Panc1 (cell line): ENCODE data around the gene SAV1. TPM values are rescaled to one million over a fixed set of nuclear protein-coding genes. Genes with fewer than 3 reads are reported as not detected.

Experiments used
- ATAC-seq: fragments of 200-7000 bp; cut with Tn5 transposase; 2 replicates; pipeline ENCODE4 v1.9.1; 2020; ENCODE audit warnings: mild to moderate bottlenecking, moderate library complexity
- BruUV-seq: library from RNA; stranded (reverse); fragments of 400-500 nt; replicated peaks from 2 replicates; lab custom pipeline; 2021; lab: Mats Ljungman, UMichigan
- CTCF ChIA-PET: fragments of 300-600 bp; sonication (Branson Sonifier 250); formaldehyde crosslinking; loops from one replicate; lab custom pipeline; 2022; ENCODE audit warnings: antibody characterized with exemption; lab: Charles Lee
- POLR2A ChIA-PET: fragments of 300-600 bp; sonication (Branson Sonifier 250); formaldehyde crosslinking; loops from one replicate; lab custom pipeline; 2022; ENCODE audit warnings: antibody characterized with exemption; lab: Charles Lee
- DNase-seq: peaks from one replicate; pipeline ENCODE4 v3.0.0-alpha.2; 2010; ENCODE audit warnings: low read depth, low spot score
- H3K27ac ChIP-seq: 2 replicates; pipeline ENCODE4 v1.5.1; 2011; ENCODE audit warnings: mild to moderate bottlenecking, low read length, inconsistent platforms
- H3K27me3 ChIP-seq: fragments of 200-500 bp; sonication (Bioruptor generic); 2 replicates; pipeline ENCODE4 v1.6.0; 2014; ENCODE audit warnings: low read length, inconsistent platforms; ENCODE audit not compliant: control insufficient read depth, insufficient read depth
- H3K36me3 ChIP-seq: fragments of 200-500 bp; sonication (Bioruptor generic); 2 replicates; pipeline ENCODE4 v1.5.1; 2014; ENCODE audit warnings: inconsistent platforms, mild to moderate bottlenecking, low read length, moderate library complexity; ENCODE audit not compliant: control insufficient read depth, insufficient read depth
- H3K4me1 ChIP-seq: 2 replicates; pipeline ENCODE4 v1.5.1; 2011; ENCODE audit warnings: inconsistent platforms, mild to moderate bottlenecking, low read length, moderate library complexity; ENCODE audit not compliant: control insufficient read depth, insufficient read depth
- H3K4me3 ChIP-seq, 2 experiments: 2 replicates each; pipeline ENCODE4 v1.5.1; 2011 to 2012; ENCODE audit warnings: low read depth in 2 of 2, low read length in 2 of 2, mild to moderate bottlenecking in 2 of 2, inconsistent platforms in 1 of 2, moderate library complexity in 1 of 2
- H3K9me3 ChIP-seq: fragments of 200-500 bp; sonication (Bioruptor generic); 2 replicates; pipeline ENCODE4 v1.5.1; 2014; ENCODE audit warnings: low read depth, mild to moderate bottlenecking, inconsistent platforms, low read length, moderate library complexity; ENCODE audit not compliant: control insufficient read depth, insufficient read depth
- CTCF ChIP-seq: fragments of 450-650 bp; IDR thresholded peaks from 2 replicates; pipeline ENCODE4 v1.5.1; 2017; ENCODE audit warnings: mild to moderate bottlenecking
- POLR2AphosphoS5 ChIP-seq: IDR thresholded peaks from 2 replicates; pipeline ENCODE4 v1.6.1; 2012; ENCODE audit warnings: mild to moderate bottlenecking, low read depth, low read length, moderate library complexity
- REST ChIP-seq, 2 experiments: IDR thresholded peaks; 2 replicates each; pipeline ENCODE4 v1.6.1; 2011 to 2012; ENCODE audit warnings: low read depth in 2 of 2, control low read depth in 1 of 2, low read length in 1 of 2, mild to moderate bottlenecking in 1 of 2, moderate library complexity in 1 of 2; ENCODE audit not compliant: insufficient read depth in 1 of 2
- SIN3A ChIP-seq: IDR thresholded peaks from 2 replicates; pipeline ENCODE4 v1.6.1; 2012; ENCODE audit warnings: low read depth, mild to moderate bottlenecking, low read length, moderate library complexity, borderline replicate concordance; ENCODE audit not compliant: insufficient read depth
- TCF7L2 ChIP-seq: IDR thresholded peaks from 2 replicates; pipeline ENCODE4 v1.6.1; 2011; ENCODE audit warnings: mild to moderate bottlenecking, low read depth, low read length, inconsistent platforms
- in situ Hi-C: cut with HindIII; loops from 2 replicates; pipeline ENCODE4 v1.10.0; 2016; ENCODE audit warnings: low sequenced_read_pairs, low pct_unique_long_range_greater_than_20kb
- intact Hi-C: fragments of 100-400 bp; cut with micrococcal nuclease; formaldehyde crosslinking; loops from one replicate; pipeline ENCODE4 v1.10.0; 2022; ENCODE audit not compliant: unreplicated experiment
- total RNA-seq: library from RNA; stranded (reverse); gene quantifications from one replicate; pipeline ENCODE4 v1.2.1, GENCODE V29; 2021; ENCODE audit not compliant: unreplicated experiment

SAV1 gene
- total RNA-seq, 1 experiment from 2014 or later: 13.2 TPM

DNA sequence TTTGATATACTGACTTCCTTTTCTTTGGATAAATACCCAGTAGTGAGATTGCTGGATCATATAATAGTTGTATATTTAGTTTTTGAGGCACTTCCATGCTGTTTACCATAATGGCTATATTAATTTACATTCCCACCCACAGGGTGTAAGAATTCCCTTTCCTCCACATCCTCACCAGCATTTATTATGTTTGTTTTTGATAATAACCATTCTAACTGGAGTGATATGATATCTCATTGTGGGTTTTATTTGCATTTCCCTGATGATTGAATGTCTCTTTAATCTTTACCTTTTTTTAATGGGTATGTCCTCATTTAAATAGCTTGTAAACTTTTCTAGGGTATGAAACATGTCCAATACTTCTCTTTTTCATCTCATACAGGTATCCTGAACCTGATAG lies 11.6 kb upstream of the SAV1 start:
- intact Hi-C loops: no loop called here
- CTCF ChIA-PET: no interaction called here

DNA sequence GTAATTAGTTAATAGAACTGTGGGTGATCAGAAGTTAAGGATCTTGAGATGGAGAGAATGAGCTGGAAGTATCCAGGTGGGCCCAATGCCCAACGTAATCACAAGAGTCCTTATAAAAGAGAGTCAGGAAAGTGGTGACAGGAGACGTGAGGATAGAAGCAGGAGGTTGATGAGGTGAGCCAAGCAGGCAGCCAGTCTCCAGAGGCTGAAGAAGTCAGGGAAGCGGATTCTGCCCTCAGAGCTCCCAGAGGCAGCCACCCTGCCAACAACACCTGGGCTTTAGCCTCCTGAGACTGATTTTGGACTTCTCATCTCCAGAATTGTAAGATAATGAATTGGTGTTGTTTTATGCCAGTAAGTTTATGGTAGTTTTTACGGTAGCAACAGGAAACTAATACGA lies 10.1 kb upstream of the SAV1 start:
- CTCF ChIA-PET: no interaction called here
- TF ChIP-seq POLR2AphosphoS5 (no peak), REST (IDR thresholded peaks at IDR 0.05; ENCODE audit: insufficient read depth in 1 of 2, low read depth in 2 of 2, low read length in 1 of 2) (no peak), CTCF (no peak), TCF7L2 (no peak), SIN3A (no peak)
- Histone ChIP-seq H3K4me3 (no peak overlapping the region), H3K36me3 (no peaks in the 10 kb centered on the region), H3K27ac (no peak overlapping the region), H3K27me3 (no peaks in the 10 kb centered on the region), H3K9me3 (no peaks in the 10 kb centered on the region), H3K4me1 (no peaks in the 10 kb centered on the region)
- POLR2A ChIA-PET: no interaction called here
- no peak for DNase-seq
- in situ Hi-C loops: no loop called here
- intact Hi-C loops: no loop called here
- no TSS peak for BruUV-seq
- ATAC-seq: no peak

More for the DNA sequence above, 11.6 kb upstream of the SAV1 start:
- POLR2A ChIA-PET: no interaction called here
- Histone ChIP-seq H3K36me3 (no peaks in the 10 kb centered on the region), H3K27ac (no peak overlapping the region), H3K4me3 (no peak overlapping the region), H3K4me1 (no peaks in the 10 kb centered on the region), H3K9me3 (no peaks in the 10 kb centered on the region), H3K27me3 (no peaks in the 10 kb centered on the region)
- TF ChIP-seq POLR2AphosphoS5 (no peak), TCF7L2 (no peak), REST (IDR thresholded peaks at IDR 0.05; ENCODE audit: insufficient read depth in 1 of 2, low read depth in 2 of 2, low read length in 1 of 2) (no peak), SIN3A (no peak), CTCF (no peak)
- ATAC-seq (no peak), DNase-seq (no peak)
- in situ Hi-C loops: no loop called here
- no TSS peak for BruUV-seq
